ENCODE measurements around the gene STAU1. TPM values are rescaled to one million over a fixed set of nuclear protein-coding genes. Genes with fewer than 3 reads are reported as not detected.
"Not testable (repeated sequence)": the region's sequence is repeated elsewhere in the genome, so short reads cannot be mapped to it uniquely, and the experiment has no call there.

STAU1 gene
- total RNA-seq, 2 donors from 2014 or later: 67.1 to 77.4 TPM

GRCh38 chr20:49103019-49103418, 85.1 kb downstream of the STAU1 start:
- intact Hi-C loops (cut with DNase I): no loop called here
- DNase-seq (ENCODE audit: low spot score): no peak

GRCh38 chr20:49100972-49101371, 87.2 kb downstream of the STAU1 start:
- DNase-seq (ENCODE audit: low spot score): no peak
- intact Hi-C loops (cut with DNase I): no loop called here

GRCh38 chr20:49100292-49100691, 87.8 kb downstream of the STAU1 start:
- DNase-seq (ENCODE audit: low spot score); intact Hi-C loops (cut with DNase I): not testable (repeated sequence)

GRCh38 chr20:49099011-49099410, 89.1 kb downstream of the STAU1 start:
- no peak for DNase-seq (ENCODE audit: low spot score)
- intact Hi-C loops (cut with DNase I): no loop called here

GRCh38 chr20:49098136-49098535, 90.0 kb downstream of the STAU1 start:
- DNase-seq (ENCODE audit: low spot score): no peak
- intact Hi-C loops (cut with DNase I): no loop called here

- no peak for DNase-seq (ENCODE audit: low spot score)
- intact Hi-C loops (cut with DNase I): no loop called here
These were observed 91.0 kb downstream of the STAU1 start for GRCh38 chr20:49097159-49097558.

GRCh38 chr20:49096203-49096730, 91.9 kb downstream of the STAU1 start:
- intact Hi-C loops (cut with DNase I): no loop called here
- DNase-seq (ENCODE audit: low spot score): no peak

GRCh38 chr20:49091762-49092161, 96.4 kb downstream of the STAU1 start:
- intact Hi-C loops (cut with DNase I): no loop called here
- no peak for DNase-seq (ENCODE audit: low spot score)

- intact Hi-C loops (cut with DNase I): no loop called here
These were observed 97.0 kb downstream of the STAU1 start for GRCh38 chr20:49091104-49091503.

GRCh38 chr20:49082295-49082694, 105.8 kb downstream of the STAU1 start:
- DNase-seq (ENCODE audit: low spot score); intact Hi-C loops (cut with DNase I): not testable (repeated sequence)

More at GRCh38 chr20:49091104-49091503, 97.0 kb downstream of the STAU1 start:
- DNase-seq (ENCODE audit: low spot score): no peak

- DNase-seq (ENCODE audit: low spot score): no peak
- intact Hi-C loops (cut with DNase I): no loop called here
These were observed 109.8 kb downstream of the STAU1 start for GRCh38 chr20:49078310-49078709.

- intact Hi-C loops (cut with DNase I): loop anchor here in 1 of 2 donors (5.0 kb wide), 1 partner anchor 82 kb away; no protein-coding TSS in a partner anchor
- no peak for DNase-seq (ENCODE audit: low spot score)
These were observed 113.6 kb downstream of the STAU1 start for GRCh38 chr20:49074521-49074920.

Other genes with a start within 250 kb of the STAU1 start
- gene CSE1L, start 142.0 kb downstream of the STAU1 start, total RNA-seq: 10 to 100 TPM; 37.2 to 50.4 TPM
- 10 to 100 TPM; 17.7 to 20.1 TPM for gene DDX27, start 31.1 kb upstream of the STAU1 start, total RNA-seq
- gene ZNFX1, start 89.7 kb upstream of the STAU1 start, total RNA-seq: 10 to 100 TPM; 40.0 to 52.6 TPM

Measured in posterior vena cava (tissue), 2 donors.